Panc1 (cell line): Measurements from ENCODE around the gene SLC51B. TPM values are rescaled to one million over a fixed set of nuclear protein-coding genes. Genes with fewer than 3 reads are reported as not detected.

Source experiments
- ATAC-seq: fragments of 200-7000 bp; cut with Tn5 transposase; 2 replicates; pipeline ENCODE4 v1.9.1; 2020; ENCODE audit warnings: mild to moderate bottlenecking, moderate library complexity
- BruUV-seq: library from RNA; stranded (reverse); fragments of 400-500 nt; replicated peaks from 2 replicates; lab custom pipeline; 2021; lab: Mats Ljungman, UMichigan
- CTCF ChIA-PET: fragments of 300-600 bp; sonication (Branson Sonifier 250); formaldehyde crosslinking; loops from one replicate; lab custom pipeline; 2022; ENCODE audit warnings: antibody characterized with exemption; lab: Charles Lee
- POLR2A ChIA-PET: fragments of 300-600 bp; sonication (Branson Sonifier 250); formaldehyde crosslinking; loops from one replicate; lab custom pipeline; 2022; ENCODE audit warnings: antibody characterized with exemption; lab: Charles Lee
- DNase-seq: peaks from one replicate; pipeline ENCODE4 v3.0.0-alpha.2; 2010; ENCODE audit warnings: low read depth, low spot score
- H3K27ac ChIP-seq: 2 replicates; pipeline ENCODE4 v1.5.1; 2011; ENCODE audit warnings: mild to moderate bottlenecking, low read length, inconsistent platforms
- H3K27me3 ChIP-seq: fragments of 200-500 bp; sonication (Bioruptor generic); 2 replicates; pipeline ENCODE4 v1.6.0; 2014; ENCODE audit warnings: low read length, inconsistent platforms; ENCODE audit not compliant: control insufficient read depth, insufficient read depth
- H3K36me3 ChIP-seq: fragments of 200-500 bp; sonication (Bioruptor generic); 2 replicates; pipeline ENCODE4 v1.5.1; 2014; ENCODE audit warnings: inconsistent platforms, mild to moderate bottlenecking, low read length, moderate library complexity; ENCODE audit not compliant: control insufficient read depth, insufficient read depth
- H3K4me1 ChIP-seq: 2 replicates; pipeline ENCODE4 v1.5.1; 2011; ENCODE audit warnings: inconsistent platforms, mild to moderate bottlenecking, low read length, moderate library complexity; ENCODE audit not compliant: control insufficient read depth, insufficient read depth
- H3K4me3 ChIP-seq, 2 experiments: 2 replicates each; pipeline ENCODE4 v1.5.1; 2011 to 2012; ENCODE audit warnings: low read depth in 2 of 2, low read length in 2 of 2, mild to moderate bottlenecking in 2 of 2, inconsistent platforms in 1 of 2, moderate library complexity in 1 of 2
- H3K9me3 ChIP-seq: fragments of 200-500 bp; sonication (Bioruptor generic); 2 replicates; pipeline ENCODE4 v1.5.1; 2014; ENCODE audit warnings: low read depth, mild to moderate bottlenecking, inconsistent platforms, low read length, moderate library complexity; ENCODE audit not compliant: control insufficient read depth, insufficient read depth
- POLR2AphosphoS5 ChIP-seq: IDR thresholded peaks from 2 replicates; pipeline ENCODE4 v1.6.1; 2012; ENCODE audit warnings: mild to moderate bottlenecking, low read depth, low read length, moderate library complexity
- SIN3A ChIP-seq: IDR thresholded peaks from 2 replicates; pipeline ENCODE4 v1.6.1; 2012; ENCODE audit warnings: low read depth, mild to moderate bottlenecking, low read length, moderate library complexity, borderline replicate concordance; ENCODE audit not compliant: insufficient read depth
- TCF7L2 ChIP-seq: IDR thresholded peaks from 2 replicates; pipeline ENCODE4 v1.6.1; 2011; ENCODE audit warnings: mild to moderate bottlenecking, low read depth, low read length, inconsistent platforms
- in situ Hi-C: cut with HindIII; loops from 2 replicates; pipeline ENCODE4 v1.10.0; 2016; ENCODE audit warnings: low sequenced_read_pairs, low pct_unique_long_range_greater_than_20kb
- intact Hi-C: fragments of 100-400 bp; cut with micrococcal nuclease; formaldehyde crosslinking; loops from one replicate; pipeline ENCODE4 v1.10.0; 2022; ENCODE audit not compliant: unreplicated experiment
- total RNA-seq: library from RNA; stranded (reverse); gene quantifications from one replicate; pipeline ENCODE4 v1.2.1, GENCODE V29; 2021; ENCODE audit not compliant: unreplicated experiment
- TF ChIP-seq, protein P1 (sequence below), 2 experiments: IDR thresholded peaks; 2 replicates each; pipeline ENCODE4 v1.6.1; 2011 to 2012; ENCODE audit warnings: low read depth in 2 of 2, control low read depth in 1 of 2, low read length in 1 of 2, mild to moderate bottlenecking in 1 of 2, moderate library complexity in 1 of 2; ENCODE audit not compliant: insufficient read depth in 1 of 2
- TF ChIP-seq, protein P2 (sequence below): fragments of 450-650 bp; IDR thresholded peaks from 2 replicates; pipeline ENCODE4 v1.5.1; 2017; ENCODE audit warnings: mild to moderate bottlenecking

Gene SLC51B
- total RNA-seq, 1 experiment from 2014 or later, result 0.51 TPM

- DNase-seq, result no peak
- no TSS peak for BruUV-seq
- Histone ChIP-seq H3K36me3 (no peaks in the 10 kb centered on the region), H3K4me1 (0 out of 2 replicates have a peak, but pooled peaks cover 5% of the 10 kb centered on the region), H3K27ac (no peak overlapping the region), H3K4me3 (no peak overlapping the region), H3K27me3 (no peaks in the 10 kb centered on the region), H3K9me3 (no peaks in the 10 kb centered on the region)
- intact Hi-C loops, result no loop called here
- TF ChIP-seq SIN3A, result no peak
- TF ChIP-seq TCF7L2, result no peak
- TF ChIP-seq POLR2AphosphoS5, result no peak
- POLR2A ChIA-PET, result no interaction called here
- ATAC-seq, result no peak
- CTCF ChIA-PET, result interaction anchor here (0.6 kb wide), 1 partner anchor 10 kb away, joined by 5 read pairs; no protein-coding TSS in a partner anchor
- in situ Hi-C loops, result no loop called here
Observed at GRCh38 chr15:65059931-65060596, 14.9 kb downstream of the SLC51B start.

DNA sequence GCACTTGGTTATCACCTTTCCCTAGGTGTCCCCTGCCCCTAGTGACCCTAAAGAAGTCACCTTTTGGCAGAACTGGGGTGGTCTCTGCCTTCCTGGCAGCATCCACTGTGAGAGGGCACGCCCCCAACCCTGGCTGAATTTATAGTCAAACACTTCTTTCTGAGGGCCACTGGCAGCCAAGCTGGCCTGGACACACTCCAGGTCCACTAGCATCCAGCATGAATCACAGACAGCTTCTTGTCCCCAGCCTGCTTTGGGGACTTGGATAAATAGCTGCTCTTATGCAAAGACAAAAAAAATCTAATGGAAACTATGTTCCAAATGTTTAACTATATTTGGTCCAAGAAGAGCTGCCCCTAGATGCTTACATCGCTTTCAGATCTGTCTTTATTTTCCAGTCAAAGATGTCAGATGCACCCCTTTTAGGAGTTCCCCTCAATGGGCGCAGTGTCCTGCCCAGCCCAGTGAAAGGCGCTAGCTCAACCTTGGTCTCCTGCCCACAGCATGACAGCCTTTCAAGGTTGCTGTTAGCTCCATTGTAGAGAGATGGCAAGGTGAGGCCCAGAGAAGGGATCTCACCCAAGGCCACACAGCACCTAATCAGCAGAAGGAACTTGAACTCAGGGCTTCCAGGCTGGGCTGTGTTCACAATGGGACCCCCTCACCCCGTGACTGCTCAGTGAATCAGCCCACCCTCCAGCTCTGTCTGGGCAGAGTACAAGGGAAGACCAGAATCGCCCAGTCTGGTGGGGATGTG lies 15.6 kb downstream of the SLC51B start:
- no peak overlapping the region for H3K4me3 ChIP-seq
- TF ChIP-seq TCF7L2, result no peak
- TF ChIP-seq, protein P1, sequence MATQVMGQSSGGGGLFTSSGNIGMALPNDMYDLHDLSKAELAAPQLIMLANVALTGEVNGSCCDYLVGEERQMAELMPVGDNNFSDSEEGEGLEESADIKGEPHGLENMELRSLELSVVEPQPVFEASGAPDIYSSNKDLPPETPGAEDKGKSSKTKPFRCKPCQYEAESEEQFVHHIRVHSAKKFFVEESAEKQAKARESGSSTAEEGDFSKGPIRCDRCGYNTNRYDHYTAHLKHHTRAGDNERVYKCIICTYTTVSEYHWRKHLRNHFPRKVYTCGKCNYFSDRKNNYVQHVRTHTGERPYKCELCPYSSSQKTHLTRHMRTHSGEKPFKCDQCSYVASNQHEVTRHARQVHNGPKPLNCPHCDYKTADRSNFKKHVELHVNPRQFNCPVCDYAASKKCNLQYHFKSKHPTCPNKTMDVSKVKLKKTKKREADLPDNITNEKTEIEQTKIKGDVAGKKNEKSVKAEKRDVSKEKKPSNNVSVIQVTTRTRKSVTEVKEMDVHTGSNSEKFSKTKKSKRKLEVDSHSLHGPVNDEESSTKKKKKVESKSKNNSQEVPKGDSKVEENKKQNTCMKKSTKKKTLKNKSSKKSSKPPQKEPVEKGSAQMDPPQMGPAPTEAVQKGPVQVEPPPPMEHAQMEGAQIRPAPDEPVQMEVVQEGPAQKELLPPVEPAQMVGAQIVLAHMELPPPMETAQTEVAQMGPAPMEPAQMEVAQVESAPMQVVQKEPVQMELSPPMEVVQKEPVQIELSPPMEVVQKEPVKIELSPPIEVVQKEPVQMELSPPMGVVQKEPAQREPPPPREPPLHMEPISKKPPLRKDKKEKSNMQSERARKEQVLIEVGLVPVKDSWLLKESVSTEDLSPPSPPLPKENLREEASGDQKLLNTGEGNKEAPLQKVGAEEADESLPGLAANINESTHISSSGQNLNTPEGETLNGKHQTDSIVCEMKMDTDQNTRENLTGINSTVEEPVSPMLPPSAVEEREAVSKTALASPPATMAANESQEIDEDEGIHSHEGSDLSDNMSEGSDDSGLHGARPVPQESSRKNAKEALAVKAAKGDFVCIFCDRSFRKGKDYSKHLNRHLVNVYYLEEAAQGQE (IDR thresholded peaks at IDR 0.05; ENCODE audit: insufficient read depth in 1 of 2, low read depth in 2 of 2, low read length in 1 of 2), result no peak
- no peak for TF ChIP-seq SIN3A
- TF ChIP-seq POLR2AphosphoS5, result no peak
- TF ChIP-seq, protein P2, sequence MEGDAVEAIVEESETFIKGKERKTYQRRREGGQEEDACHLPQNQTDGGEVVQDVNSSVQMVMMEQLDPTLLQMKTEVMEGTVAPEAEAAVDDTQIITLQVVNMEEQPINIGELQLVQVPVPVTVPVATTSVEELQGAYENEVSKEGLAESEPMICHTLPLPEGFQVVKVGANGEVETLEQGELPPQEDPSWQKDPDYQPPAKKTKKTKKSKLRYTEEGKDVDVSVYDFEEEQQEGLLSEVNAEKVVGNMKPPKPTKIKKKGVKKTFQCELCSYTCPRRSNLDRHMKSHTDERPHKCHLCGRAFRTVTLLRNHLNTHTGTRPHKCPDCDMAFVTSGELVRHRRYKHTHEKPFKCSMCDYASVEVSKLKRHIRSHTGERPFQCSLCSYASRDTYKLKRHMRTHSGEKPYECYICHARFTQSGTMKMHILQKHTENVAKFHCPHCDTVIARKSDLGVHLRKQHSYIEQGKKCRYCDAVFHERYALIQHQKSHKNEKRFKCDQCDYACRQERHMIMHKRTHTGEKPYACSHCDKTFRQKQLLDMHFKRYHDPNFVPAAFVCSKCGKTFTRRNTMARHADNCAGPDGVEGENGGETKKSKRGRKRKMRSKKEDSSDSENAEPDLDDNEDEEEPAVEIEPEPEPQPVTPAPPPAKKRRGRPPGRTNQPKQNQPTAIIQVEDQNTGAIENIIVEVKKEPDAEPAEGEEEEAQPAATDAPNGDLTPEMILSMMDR, result no peak
- no peaks in the 10 kb centered on the region for H3K9me3 ChIP-seq
- BruUV-seq, result no TSS peak
- in situ Hi-C loops (no loop called here), intact Hi-C loops (no loop called here)
- H3K36me3 ChIP-seq, result no peaks in the 10 kb centered on the region
- ATAC-seq, result no peak
- 0 out of 2 replicates have a peak, but pooled peaks cover 5% of the 10 kb centered on the region for H3K4me1 ChIP-seq
- no peak overlapping the region for H3K27ac ChIP-seq
- DNase-seq, result no peak
- no peaks in the 10 kb centered on the region for H3K27me3 ChIP-seq
- CTCF ChIA-PET, result interaction anchor here (1.2 to 1.3 kb wide), 2 partner anchors 19 to 26 kb away, joined by 4 to 9 read pairs; no protein-coding TSS in a partner anchor
- POLR2A ChIA-PET, result no interaction called here
